HL-60/S4 (cell line): ENCODE measurements around the gene MAJIN.
"Not testable (repeated sequence)": the region's sequence is repeated elsewhere in the genome, so short reads cannot be mapped to it uniquely, and the experiment has no call there.

Source experiments
- in situ Hi-C: fragments of 300-500 bp; cut with MboI; formaldehyde crosslinking; loops from 2 replicates; pipeline ENCODE4 v1.14.3; 2022; ENCODE audit warnings: low sequenced_read_pairs

MAJIN gene

GRCh38 chr11:64990222-64990923, 18.5 kb upstream of the MAJIN start:
- in situ Hi-C loops, result no loop called here

GRCh38 chr11:64989416-64989815, 17.5 kb upstream of the MAJIN start:
- in situ Hi-C loops, result no loop called here

DNA sequence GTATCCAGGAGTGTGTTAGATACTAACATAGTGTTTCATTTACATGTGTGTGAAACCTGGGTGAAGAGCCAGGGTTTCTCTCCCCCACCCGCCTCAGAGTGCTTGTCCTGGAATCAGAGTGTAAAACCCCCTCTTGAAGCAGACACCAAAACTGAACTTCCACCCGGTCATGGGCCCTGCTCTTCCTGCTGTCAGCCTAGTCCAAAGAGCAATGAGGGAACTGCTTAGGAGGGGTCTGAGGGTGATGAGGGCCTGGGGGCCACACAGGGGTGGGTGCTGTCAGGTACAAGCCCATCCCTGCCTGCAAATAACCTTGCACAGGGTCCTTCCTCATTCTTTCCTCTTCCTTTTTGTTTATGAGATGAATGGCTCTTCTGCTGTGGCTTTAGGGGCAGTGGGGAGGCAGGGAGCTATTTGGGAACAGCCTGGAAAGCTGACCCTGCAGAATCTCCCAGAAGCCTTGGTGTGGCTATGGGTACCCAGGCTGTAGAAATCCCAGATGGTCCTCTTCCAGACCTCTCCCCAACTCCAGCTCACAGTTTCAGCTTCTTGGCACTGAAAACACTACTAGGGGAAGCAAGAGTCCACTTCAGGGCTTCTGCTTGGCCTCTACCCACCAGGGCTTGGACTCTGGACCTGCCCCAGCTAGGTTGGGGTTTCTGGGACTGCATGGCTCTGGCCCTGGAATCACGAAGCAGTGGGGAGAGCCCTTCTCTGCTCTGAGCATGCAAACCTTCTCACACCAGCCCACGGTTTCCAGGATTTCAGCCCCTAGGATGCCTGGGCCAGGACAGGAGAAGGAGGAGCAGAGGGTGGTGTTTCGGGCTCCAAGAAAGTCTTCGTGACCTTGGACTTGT, 16.3 kb upstream of the MAJIN start:
- in situ Hi-C loops, result no loop called here

- in situ Hi-C loops, result not testable (repeated sequence)
Measured at GRCh38 chr11:64983339-64983738, 11.4 kb upstream of the MAJIN start.

- in situ Hi-C loops, result no loop called here
Measured at GRCh38 chr11:64976651-64977050, 4.7 kb upstream of the MAJIN start.

GRCh38 chr11:64974124-64974523, 2.2 kb upstream of the MAJIN start:
- in situ Hi-C loops, result no loop called here

DNA sequence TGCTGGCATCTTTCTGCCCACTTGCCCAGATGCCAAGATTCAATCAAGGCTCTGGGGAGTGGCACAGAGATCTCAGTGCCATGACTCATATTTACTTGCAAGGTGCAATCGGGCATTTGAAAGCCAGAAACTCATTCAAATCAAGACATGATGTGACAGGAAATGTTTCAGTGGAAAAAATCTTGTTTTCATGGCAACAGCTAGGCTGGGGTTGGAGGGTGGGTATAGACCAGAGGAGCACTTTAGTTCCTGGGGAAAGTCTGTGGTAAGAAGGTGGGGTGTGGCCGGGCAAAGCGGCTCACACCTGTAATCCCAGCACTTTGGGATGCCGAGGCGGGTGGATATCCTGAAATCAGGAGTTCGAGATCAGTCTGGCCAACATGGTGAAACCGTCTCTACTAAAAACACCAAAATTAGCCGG, 1.2 kb downstream of the MAJIN start:
- in situ Hi-C loops, result no loop called here

DNA sequence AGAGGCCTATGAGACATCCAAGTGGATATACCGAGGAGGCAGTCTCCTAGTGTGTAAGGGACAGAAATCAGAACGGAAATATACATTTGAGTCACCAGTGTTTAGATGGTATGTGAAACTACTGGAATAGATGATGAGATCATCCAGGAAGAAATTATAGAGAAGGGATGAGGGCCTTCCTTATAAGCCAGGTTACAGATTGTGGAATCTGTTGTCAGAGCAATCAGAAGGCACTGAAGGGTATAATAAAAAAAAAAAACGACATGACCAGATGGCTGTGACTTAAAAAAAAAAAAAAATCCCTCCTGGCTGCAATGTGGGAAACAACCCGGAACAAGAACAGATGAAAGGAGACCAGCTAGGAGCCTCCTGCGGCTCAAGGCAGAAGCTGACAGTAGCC, 2.7 kb downstream of the MAJIN start:
- in situ Hi-C loops, result no loop called here

DNA sequence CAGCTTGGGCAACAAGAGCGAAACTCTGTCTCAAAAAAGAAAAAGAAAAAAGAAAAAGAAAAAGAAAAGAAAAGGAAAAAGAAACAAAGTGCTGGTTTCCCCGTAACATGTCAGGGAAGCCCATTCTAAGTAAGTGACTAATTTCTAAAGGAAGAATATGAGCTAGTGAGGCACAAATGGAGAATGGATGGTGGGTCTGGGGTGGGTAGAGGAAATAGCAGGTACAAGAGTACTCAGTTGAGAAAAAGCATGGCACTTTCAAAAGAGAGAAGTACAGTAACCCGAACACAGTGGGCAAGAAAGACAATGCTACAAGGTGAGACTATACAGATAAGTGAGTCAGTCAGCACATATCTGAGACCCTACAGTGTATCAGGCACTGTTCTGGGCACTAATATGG, 4.5 kb downstream of the MAJIN start:
- in situ Hi-C loops, result no loop called here

GRCh38 chr11:64963072-64963631, 8.8 kb downstream of the MAJIN start:
- in situ Hi-C loops, result no loop called here

GRCh38 chr11:64960719-64961118, 11.2 kb downstream of the MAJIN start:
- in situ Hi-C loops, result no loop called here

- in situ Hi-C loops, result no loop called here
Measured at GRCh38 chr11:64959498-64959897, 12.4 kb downstream of the MAJIN start.

GRCh38 chr11:64954201-64954600, 17.7 kb downstream of the MAJIN start:
- in situ Hi-C loops, result no loop called here

- in situ Hi-C loops, result no loop called here
Measured at GRCh38 chr11:64951529-64951928, 20.4 kb downstream of the MAJIN start.

GRCh38 chr11:64947208-64947814, 24.6 kb downstream of the MAJIN start:
- in situ Hi-C loops, result no loop called here

- in situ Hi-C loops, result no loop called here
Measured at GRCh38 chr11:64936539-64936938, 35.4 kb downstream of the MAJIN start.

- in situ Hi-C loops, result no loop called here
Measured at GRCh38 chr11:64935359-64936081, 36.4 kb downstream of the MAJIN start, which contains the start of gene GPHA2. Gene GPHA2 (minus strand): TSS chr11:64935893. CDS start chr11:64935460, 433 bp downstream.

DNA sequence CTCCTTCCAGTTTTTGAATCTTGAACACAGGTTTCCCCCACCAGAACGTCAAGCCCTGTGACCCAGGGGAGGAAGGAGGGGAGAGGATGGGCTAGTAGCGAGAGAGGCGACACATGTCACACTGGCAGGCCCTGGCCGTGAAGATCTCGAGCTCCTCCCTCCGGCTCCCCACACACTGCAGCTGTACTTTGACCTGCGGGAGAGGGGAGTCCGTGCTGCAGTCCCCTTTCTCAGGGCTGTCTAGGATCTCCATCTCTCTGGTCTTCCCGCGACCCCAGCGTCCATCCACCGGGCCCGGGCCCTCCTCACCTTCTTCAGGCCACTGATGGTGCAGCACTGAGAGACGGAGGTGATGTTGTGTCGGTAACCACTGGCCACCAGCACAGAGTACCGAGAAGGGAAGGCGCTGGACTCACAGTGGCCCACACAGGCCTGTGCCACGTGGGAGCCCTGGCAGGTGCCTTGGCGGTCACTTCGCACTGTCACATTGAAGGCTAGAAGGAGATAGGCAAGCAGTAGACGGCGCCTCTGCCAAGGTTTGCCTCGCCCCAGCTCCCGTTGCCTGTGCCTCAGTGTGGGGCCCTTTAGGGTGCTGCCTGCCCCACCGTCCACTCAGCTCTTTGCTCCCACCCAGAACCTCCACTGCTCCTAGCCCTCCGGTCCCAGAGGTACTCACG, 37.1 kb downstream of the MAJIN start:
- in situ Hi-C loops, result no loop called here

DNA sequence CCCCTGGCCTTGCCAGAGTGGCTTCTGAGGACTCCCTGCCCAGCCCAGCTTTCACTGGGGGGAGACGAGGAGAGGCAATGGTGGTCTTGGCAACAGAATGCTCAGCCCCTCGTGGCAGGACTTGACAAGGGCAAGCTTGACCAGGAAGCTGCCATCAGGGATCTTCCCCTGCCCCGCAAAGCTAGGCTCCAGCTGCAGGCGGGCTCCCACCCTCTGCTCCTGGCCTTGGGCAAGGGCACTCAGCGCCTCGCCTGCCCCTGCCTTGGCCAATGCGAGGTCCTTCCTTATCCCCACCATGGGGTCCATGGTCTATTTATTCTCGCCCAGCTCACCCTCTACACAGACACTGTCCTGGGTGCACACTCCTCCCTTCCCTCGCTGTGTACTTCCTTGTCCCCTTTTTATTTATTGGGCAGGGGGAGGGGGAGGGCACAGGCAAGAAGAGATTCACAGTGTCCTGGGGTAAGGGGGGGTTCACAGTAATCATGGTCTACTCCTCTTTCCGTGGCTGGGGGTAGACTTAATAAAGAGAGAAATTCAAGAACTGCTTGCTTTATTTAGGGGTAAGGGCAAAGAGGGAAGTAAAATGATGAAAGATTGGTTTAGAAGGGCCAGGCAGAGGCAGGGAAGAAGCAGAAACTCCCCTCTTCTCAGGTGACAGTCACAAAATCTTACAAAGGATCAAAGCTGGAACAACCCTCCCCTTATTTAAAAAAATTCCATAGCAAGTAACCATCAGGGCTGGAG, 37.8 kb downstream of the MAJIN start:
- in situ Hi-C loops, result no loop called here
